T1000 (cell line): ENCODE data around the gene MBOAT2.
"Not testable (repeated sequence)": the region's sequence is repeated elsewhere in the genome, so short reads cannot be mapped to it uniquely, and the experiment has no call there.

ENCODE experiments used
- DNase-seq: peaks from one replicate; lab custom pipeline; 2025; ENCODE audit warnings: mixed read lengths; lab: John Stamatoyannopoulos, UW

The MBOAT2 gene

GRCh38 chr2:8896671-8897070 lies 106.8 kb downstream of the MBOAT2 start:
- not testable (repeated sequence) for DNase-seq

- not testable (repeated sequence) for DNase-seq
These were observed 108.2 kb downstream of the MBOAT2 start for GRCh38 chr2:8895087-8895912.

- DNase-seq: no peak
These were observed 109.3 kb downstream of the MBOAT2 start for GRCh38 chr2:8893978-8894820.

GRCh38 chr2:8893474-8893873 lies 110.0 kb downstream of the MBOAT2 start:
- no peak for DNase-seq

GRCh38 chr2:8892111-8892510 lies 111.4 kb downstream of the MBOAT2 start:
- no peak for DNase-seq

- DNase-seq: no peak
These were observed 113.5 kb downstream of the MBOAT2 start for GRCh38 chr2:8889978-8890377.

- no peak for DNase-seq
These were observed 114.5 kb downstream of the MBOAT2 start for GRCh38 chr2:8888963-8889362.

GRCh38 chr2:8886876-8887275 lies 116.6 kb downstream of the MBOAT2 start:
- DNase-seq: no peak

- no peak for DNase-seq
These were observed 117.3 kb downstream of the MBOAT2 start for GRCh38 chr2:8886202-8886518.

GRCh38 chr2:8885449-8886201 lies 117.9 kb downstream of the MBOAT2 start:
- no peak for DNase-seq

- DNase-seq: no peak
These were observed 118.7 kb downstream of the MBOAT2 start for GRCh38 chr2:8884812-8885211.

- no peak for DNase-seq
These were observed 121.4 kb downstream of the MBOAT2 start for GRCh38 chr2:8882094-8882493.

- no peak for DNase-seq
These were observed 125.6 kb downstream of the MBOAT2 start for GRCh38 chr2:8877894-8878293.

- no peak for DNase-seq
These were observed 126.2 kb downstream of the MBOAT2 start for GRCh38 chr2:8877332-8877731.

- DNase-seq: no peak
These were observed 126.9 kb downstream of the MBOAT2 start for GRCh38 chr2:8876628-8877027.

- DNase-seq: no peak
These were observed 130.6 kb downstream of the MBOAT2 start for GRCh38 chr2:8872821-8873432.

GRCh38 chr2:8870441-8870840 lies 133.0 kb downstream of the MBOAT2 start:
- DNase-seq: no peak

GRCh38 chr2:8867363-8867762 lies 136.1 kb downstream of the MBOAT2 start:
- DNase-seq: no peak

- DNase-seq: no peak
These were observed 140.0 kb downstream of the MBOAT2 start for GRCh38 chr2:8863331-8863953.

- DNase-seq: no peak
These were observed 141.3 kb downstream of the MBOAT2 start for GRCh38 chr2:8862230-8862629.

GRCh38 chr2:8861797-8862196 lies 141.7 kb downstream of the MBOAT2 start:
- DNase-seq: no peak

GRCh38 chr2:8860239-8860638 lies 143.2 kb downstream of the MBOAT2 start:
- no peak for DNase-seq
